H1 (cell line): Measurements from ENCODE around the gene DZIP1L. TPM values are rescaled to one million over a fixed set of nuclear protein-coding genes. Genes with fewer than 3 reads are reported as not detected.

Experiments
- BRCA1 ChIP-seq: IDR thresholded peaks from 2 replicates; pipeline ENCODE4 v1.6.1; 2012; ENCODE audit warnings: low read depth, low read length, improper control_type of control experiment
- E2F6 ChIP-seq: IDR thresholded peaks from 2 replicates; pipeline ENCODE4 v1.6.1; 2012; ENCODE audit warnings: inconsistent platforms
- HDAC6 ChIP-seq: IDR thresholded peaks from one replicate; pipeline ENCODE4 v1.7.1; 2012; ENCODE audit warnings: low read depth, mild to moderate bottlenecking, inconsistent platforms, low read length, moderate library complexity
- KDM5A ChIP-seq: fragments of 200-600 bp; IDR thresholded peaks from 2 replicates; pipeline ENCODE4 v1.7.1; 2012; ENCODE audit warnings: mild to moderate bottlenecking, low read length, inconsistent platforms, mixed read lengths
- YY1 ChIP-seq: IDR thresholded peaks from 2 replicates; pipeline ENCODE4 v1.6.1; 2011; ENCODE audit warnings: low read depth, mild to moderate bottlenecking, low read length
- ZNF274 ChIP-seq: IDR thresholded peaks from 2 replicates; pipeline ENCODE4 v1.7.0; 2012; ENCODE audit warnings: low read length, borderline replicate concordance; ENCODE audit errors: extremely low read depth
- polyA plus RNA-seq, 7 experiments: library from polyadenylated mRNA; depleted of rRNA in 3 of 7; stranded (reverse) in 5 of 7; unstranded in 2 of 7; fragments of >200 nt in 5 of 7; fragments of 200-250 nt in 2 of 7; gene quantifications; 1 replicate in 5 of 7; 2 replicates in 1 of 7; 4 replicates in 1 of 7; pipeline versions ENCODE4 v1.2.1 to v1.2.3, GENCODE V29; 2011 to 2013; ENCODE audit warnings: missing spikeins in 2 of 7, mixed read lengths in 2 of 7
- total RNA-seq: library from RNA; stranded (reverse); fragmentation: NEBNext Ultra II Directional; extraction: Animal tissue kit (Norgen Biotek cat#: 25700); gene quantifications from 2 replicates; pipeline ENCODE4 v1.2.1, GENCODE V29; 2021

The DZIP1L gene
- total and polyA plus RNA-seq, 2 of the 8 experiments (the other 6 are each of a cell fraction or from before 2014, with no cell fraction given), result 6.5 to 8.3 TPM

DNA sequence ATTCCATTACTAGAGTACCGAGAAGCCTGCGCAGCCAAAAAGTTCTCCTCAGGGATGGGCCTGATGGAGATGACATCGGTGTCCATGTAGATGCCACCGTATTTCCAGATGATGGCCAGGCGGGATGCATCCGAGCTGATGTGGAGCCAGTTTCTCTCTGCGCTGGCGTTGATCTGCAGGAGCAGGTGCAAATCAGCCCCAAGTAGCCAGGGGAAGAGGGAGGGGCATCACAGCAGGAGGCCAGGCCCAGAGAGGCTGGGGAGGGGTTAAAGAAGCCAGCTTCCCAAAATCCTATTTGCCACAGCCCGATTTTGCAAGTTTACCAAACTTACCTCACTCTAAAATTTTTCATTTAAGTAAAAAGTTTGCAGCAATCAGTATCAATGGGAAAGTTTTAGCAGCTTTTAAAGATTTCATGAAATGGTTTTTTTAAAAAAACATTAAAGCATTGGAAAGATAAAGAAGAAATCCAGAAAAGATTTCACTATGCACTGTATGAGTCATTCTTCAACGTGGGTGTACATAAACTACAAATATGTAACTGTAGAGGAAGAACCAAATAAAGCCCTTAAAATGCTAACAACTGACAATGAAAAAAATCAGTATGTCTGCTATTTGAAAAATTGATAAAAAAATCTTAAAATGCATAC is 9.4 kb upstream of the DZIP1L start (continued):
- TF ChIP-seq ZNF274 (no peak), E2F6 (no peak), BRCA1 (no peak), HDAC6 (no peak), KDM5A (no peak), YY1 (no peak)
